GM21447 (cell line): ENCODE data around the gene FMO1.
"Not testable (repeated sequence)": the region's sequence is repeated elsewhere in the genome, so short reads cannot be mapped to it uniquely, and the experiment has no call there.

Experiments used
- ATAC-seq: cut with Tn5 transposase; IDR thresholded peaks from one replicate; pipeline ENCODE4 v1.9.1; 2021; ENCODE audit not compliant: unreplicated experiment

The FMO1 gene

GRCh38 chr1:171233183-171233582 is 15.1 kb upstream of the FMO1 start:
- ATAC-seq = no peak

GRCh38 chr1:171236231-171236630 is 12.1 kb upstream of the FMO1 start:
- not testable (repeated sequence) for ATAC-seq

- ATAC-seq = no peak
Observed at GRCh38 chr1:171243878-171244277, 4.4 kb upstream of the FMO1 start.

GRCh38 chr1:171245458-171246064 is 2.7 kb upstream of the FMO1 start:
- ATAC-seq = peak; percentile 77

GRCh38 chr1:171247501-171247900 is 793 bp upstream of the FMO1 start:
- ATAC-seq = no peak

- no peak for ATAC-seq
Observed at GRCh38 chr1:171248841-171249240, 547 bp downstream of the FMO1 start.

GRCh38 chr1:171250263-171250662 is 2.0 kb downstream of the FMO1 start:
- no peak for ATAC-seq

GRCh38 chr1:171251042-171251951 is 3.0 kb downstream of the FMO1 start:
- peak; percentile 57 for ATAC-seq

- no peak for ATAC-seq
Observed at GRCh38 chr1:171251952-171252300, 3.6 kb downstream of the FMO1 start.

GRCh38 chr1:171252482-171252881 is 4.2 kb downstream of the FMO1 start:
- ATAC-seq = peak; percentile 95

- ATAC-seq = no peak
Observed at GRCh38 chr1:171254859-171255258, 6.6 kb downstream of the FMO1 start.

GRCh38 chr1:171256940-171257606 is 8.8 kb downstream of the FMO1 start:
- ATAC-seq = no peak

- no peak for ATAC-seq
Observed at GRCh38 chr1:171257607-171258076, 9.3 kb downstream of the FMO1 start.

GRCh38 chr1:171258429-171258828 is 10.1 kb downstream of the FMO1 start:
- no peak for ATAC-seq

- no peak for ATAC-seq
Observed at GRCh38 chr1:171258943-171259342, 10.6 kb downstream of the FMO1 start.

GRCh38 chr1:171261336-171261735 is 13.0 kb downstream of the FMO1 start:
- ATAC-seq = no peak

- ATAC-seq = no peak
Observed at GRCh38 chr1:171263901-171264300, 15.6 kb downstream of the FMO1 start.

- no peak for ATAC-seq
Observed at GRCh38 chr1:171265686-171266085, 17.4 kb downstream of the FMO1 start.

GRCh38 chr1:171266930-171267329 is 18.6 kb downstream of the FMO1 start:
- no peak for ATAC-seq

GRCh38 chr1:171267391-171267790 is 19.1 kb downstream of the FMO1 start:
- ATAC-seq = no peak

- ATAC-seq = no peak
Observed at GRCh38 chr1:171270806-171271205, 22.5 kb downstream of the FMO1 start.

GRCh38 chr1:171277534-171277933 is 29.2 kb downstream of the FMO1 start:
- ATAC-seq = no peak
